ENCODE results near the gene CD3D. TPM values are rescaled to one million over a fixed set of nuclear protein-coding genes. Genes with fewer than 3 reads are reported as not detected.

Gene CD3D
- total RNA-seq, 2 experiments from 2014 or later: 428 to 526 TPM

Other genes starting within 250 kb of the CD3D start
- under 1 TPM in 1 of 2 experiments, not detected in 1; 0.54 TPM for gene SCN4B, start 189.9 kb downstream of the CD3D start, total RNA-seq
- gene SCN2B, start 166.1 kb downstream of the CD3D start, total RNA-seq: not detected
- 100 to 1,000 TPM; 139 to 142 TPM for gene JAML, start 117.7 kb downstream of the CD3D start, total RNA-seq
- gene MPZL3, start 90.3 kb downstream of the CD3D start, total RNA-seq: 10 to 100 TPM; 20.4 to 28.4 TPM
- gene MPZL2, start 78.4 kb downstream of the CD3D start, total RNA-seq: 1 to 10 TPM; 3.0 to 3.2 TPM
- gene CD3E, start 38.0 kb downstream of the CD3D start, total RNA-seq: 100 to 1,000 TPM; 526 to 535 TPM
- gene CD3G, start 1.6 kb upstream of the CD3D start, total RNA-seq: 100 to 1,000 TPM; 192 to 218 TPM
- gene UBE4A, start 16.9 kb upstream of the CD3D start, total RNA-seq: 10 to 100 TPM; 43.4 to 47.8 TPM
- 100 to 1,000 TPM; 278 to 295 TPM for gene ATP5MG, start 58.9 kb upstream of the CD3D start, total RNA-seq
- gene KMT2A, start 93.8 kb upstream of the CD3D start, total RNA-seq: 100 to 1,000 TPM; 116 to 125 TPM
- under 1 TPM; 0.66 to 0.82 TPM for gene TTC36, start 184.8 kb upstream of the CD3D start, total RNA-seq
- gene TMEM25, start 188.5 kb upstream of the CD3D start, total RNA-seq: 1 to 10 TPM; 8.4 to 8.6 TPM
- gene IFT46, start 223.2 kb upstream of the CD3D start, total RNA-seq: 10 to 100 TPM; 10.4 to 13.1 TPM
- 100 to 1,000 TPM in 1 of 2 experiments, 10 to 100 TPM in 1; 98.9 to 130 TPM for gene ARCN1, start 229.7 kb upstream of the CD3D start, total RNA-seq

Data from activated CD8-positive, alpha-beta memory T cell treated with anti-CD3 and anti-CD28 coated beads, Interleukin-2, amount 10 ng/mL, durations not matched to agents 7 days and 5 days (primary cell).